ENCODE results near the gene PDE4B. TPM values are rescaled to one million over a fixed set of nuclear protein-coding genes. Genes with fewer than 3 reads are reported as not detected.

PDE4B gene
- total and polyA plus RNA-seq, 7 donors: 1.6 to 17.2 (median 10.7) TPM

DNA sequence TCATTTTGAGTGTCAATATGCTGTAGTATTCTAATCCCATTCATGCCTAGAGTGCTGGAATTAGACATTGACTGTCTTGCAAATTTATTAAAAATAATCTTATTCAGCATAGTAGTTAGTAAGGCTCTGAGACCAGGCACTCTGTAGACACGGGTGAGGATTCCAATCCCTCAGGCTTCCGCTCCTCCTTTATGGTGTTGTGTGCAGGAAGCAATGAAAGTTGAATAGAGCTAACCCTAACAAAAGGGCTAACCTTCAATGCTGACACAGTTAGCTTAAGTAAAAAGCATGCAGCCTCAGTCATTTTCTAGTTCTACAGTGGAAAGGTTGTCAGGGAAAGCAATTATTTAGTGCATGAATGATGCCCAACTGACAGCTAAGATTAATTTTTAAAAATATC is 541.6 kb downstream of the PDE4B start:
- Histone ChIP-seq H3K4me1 (peaks cover 0 to 46% (median 34%) of the 10 kb centered on the region in 4 donors), H3K36me3 (no peaks in the 10 kb centered on the region), H3K4me3 (peak overlapping the region in 2 of 4 donors; percentile 51 to 54), H3K9me3 (no peaks in the 10 kb centered on the region), H3K27me3 (no peaks in the 10 kb centered on the region), H3K27ac (peak overlapping the region; percentile 73 to 89 (median 80))
- WGBS, 2 donors: 48 to 64% methylated on average over 2 of the region's 2 CpGs
- TF ChIP-seq POLR2AphosphoS5 (IDR thresholded peaks at IDR 0.05) (peak in 1 of 4 donors; percentile 11), EP300 (IDR thresholded peaks at IDR 0.05) (no peak), POLR2A (IDR thresholded peaks at IDR 0.05) (no peak)
- TF ChIP-seq, protein P1, sequence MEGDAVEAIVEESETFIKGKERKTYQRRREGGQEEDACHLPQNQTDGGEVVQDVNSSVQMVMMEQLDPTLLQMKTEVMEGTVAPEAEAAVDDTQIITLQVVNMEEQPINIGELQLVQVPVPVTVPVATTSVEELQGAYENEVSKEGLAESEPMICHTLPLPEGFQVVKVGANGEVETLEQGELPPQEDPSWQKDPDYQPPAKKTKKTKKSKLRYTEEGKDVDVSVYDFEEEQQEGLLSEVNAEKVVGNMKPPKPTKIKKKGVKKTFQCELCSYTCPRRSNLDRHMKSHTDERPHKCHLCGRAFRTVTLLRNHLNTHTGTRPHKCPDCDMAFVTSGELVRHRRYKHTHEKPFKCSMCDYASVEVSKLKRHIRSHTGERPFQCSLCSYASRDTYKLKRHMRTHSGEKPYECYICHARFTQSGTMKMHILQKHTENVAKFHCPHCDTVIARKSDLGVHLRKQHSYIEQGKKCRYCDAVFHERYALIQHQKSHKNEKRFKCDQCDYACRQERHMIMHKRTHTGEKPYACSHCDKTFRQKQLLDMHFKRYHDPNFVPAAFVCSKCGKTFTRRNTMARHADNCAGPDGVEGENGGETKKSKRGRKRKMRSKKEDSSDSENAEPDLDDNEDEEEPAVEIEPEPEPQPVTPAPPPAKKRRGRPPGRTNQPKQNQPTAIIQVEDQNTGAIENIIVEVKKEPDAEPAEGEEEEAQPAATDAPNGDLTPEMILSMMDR (IDR thresholded peaks at IDR 0.05): no peak
- DNase-seq: no peak
- intact Hi-C loops (cut with DNase I): loop anchor here (5.0 kb wide), 1 partner anchor 113 kb away; no protein-coding TSS in a partner anchor

DNA sequence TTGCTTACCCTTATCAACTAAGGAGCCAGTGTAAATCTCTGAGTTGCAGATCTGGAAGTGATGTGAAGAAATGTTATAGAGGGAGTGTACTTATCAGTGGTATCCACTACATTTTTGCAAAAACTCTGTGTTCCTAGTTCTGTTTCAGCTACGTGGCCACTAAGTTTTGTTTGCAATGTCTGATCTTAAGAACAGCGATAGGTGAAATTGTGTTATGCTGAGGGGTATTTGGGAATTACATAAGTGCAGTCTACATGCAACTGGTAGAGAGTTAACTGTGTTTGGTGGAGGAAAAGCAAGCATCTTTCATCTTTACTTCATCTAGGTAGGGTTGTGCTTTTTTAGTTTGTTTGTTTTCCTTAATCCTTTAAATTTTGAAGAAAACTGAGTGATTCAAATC is 542.4 kb downstream of the PDE4B start:
- Histone ChIP-seq H3K36me3 (no peaks in the 10 kb centered on the region), H3K4me1 (peaks cover 0 to 46% (median 34%) of the 10 kb centered on the region in 4 donors), H3K9me3 (no peaks in the 10 kb centered on the region), H3K27ac (peak overlapping the region; percentile 50 to 89 (median 78)), H3K27me3 (no peaks in the 10 kb centered on the region), H3K4me3 (no peak overlapping the region)
- intact Hi-C loops (cut with DNase I): no loop called here
- DNase-seq: no peak
- TF ChIP-seq EP300 (IDR thresholded peaks at IDR 0.05) (no peak), POLR2AphosphoS5 (IDR thresholded peaks at IDR 0.05) (no peak), POLR2A (IDR thresholded peaks at IDR 0.05) (no peak)
- TF ChIP-seq, protein P1 (IDR thresholded peaks at IDR 0.05): no peak
- WGBS, 2 donors: 61 to 80% methylated on average over 2 of the region's 2 CpGs

DNA sequence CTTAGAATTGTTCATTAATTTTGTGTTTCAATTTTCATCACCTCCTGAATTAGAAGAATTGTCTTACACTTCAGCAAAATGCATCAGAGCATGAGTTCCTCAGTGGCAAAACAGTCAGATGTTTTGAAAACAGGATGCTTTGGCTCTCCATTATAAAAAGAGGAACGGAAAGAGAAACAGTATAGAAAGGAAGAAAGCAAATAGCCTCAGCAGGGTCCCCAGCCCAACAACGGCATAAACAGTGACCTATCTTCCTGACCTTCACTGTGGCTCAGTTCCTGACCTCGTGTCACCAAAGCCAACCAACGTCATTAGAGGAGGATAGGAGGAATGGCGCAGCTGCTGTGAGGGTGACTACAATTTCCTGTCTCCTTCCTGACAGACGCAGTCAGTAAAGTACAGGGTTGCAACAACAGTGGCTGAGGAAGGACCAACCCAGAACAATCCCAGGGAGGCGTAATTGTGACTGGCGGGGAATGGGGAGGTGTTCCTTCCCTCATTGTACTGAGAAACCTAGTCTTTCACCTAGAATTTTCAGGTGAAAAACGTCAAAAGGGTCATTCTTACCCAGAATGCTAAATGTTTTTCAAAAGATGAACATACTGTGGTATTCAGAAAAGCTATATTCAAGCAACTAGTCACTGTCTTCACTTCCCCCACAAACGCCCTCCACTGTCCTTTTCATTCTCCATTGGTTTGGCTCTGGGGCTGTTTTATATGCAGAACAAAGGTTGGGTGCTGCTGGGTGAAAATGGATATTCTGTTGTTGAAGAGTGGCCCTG is 543.4 kb downstream of the PDE4B start:
- DNase-seq: peak; percentile 84
- intact Hi-C loops (cut with DNase I): no loop called here
- TF ChIP-seq EP300 (IDR thresholded peaks at IDR 0.05): peak in 2 of 4 donors; percentile 70 to 73
- TF ChIP-seq, protein P1 (IDR thresholded peaks at IDR 0.05): no peak
- TF ChIP-seq POLR2AphosphoS5 (IDR thresholded peaks at IDR 0.05): peak in 3 of 4 donors; percentile 33 to 75 (median 57)
- peaks cover 0 to 40% (median 28%) of the 10 kb centered on the region in 4 donors for H3K4me1 ChIP-seq
- 42 to 78% methylated on average over 10 of the region's 10 CpGs for WGBS, 2 donors
- H3K36me3 ChIP-seq: no peaks in the 10 kb centered on the region
- H3K27ac ChIP-seq: peak overlapping the region; percentile 50 to 89 (median 78)
- no peak overlapping the region for H3K4me3 ChIP-seq
- no peaks in the 10 kb centered on the region for H3K9me3 ChIP-seq
- no peaks in the 10 kb centered on the region for H3K27me3 ChIP-seq

DNA sequence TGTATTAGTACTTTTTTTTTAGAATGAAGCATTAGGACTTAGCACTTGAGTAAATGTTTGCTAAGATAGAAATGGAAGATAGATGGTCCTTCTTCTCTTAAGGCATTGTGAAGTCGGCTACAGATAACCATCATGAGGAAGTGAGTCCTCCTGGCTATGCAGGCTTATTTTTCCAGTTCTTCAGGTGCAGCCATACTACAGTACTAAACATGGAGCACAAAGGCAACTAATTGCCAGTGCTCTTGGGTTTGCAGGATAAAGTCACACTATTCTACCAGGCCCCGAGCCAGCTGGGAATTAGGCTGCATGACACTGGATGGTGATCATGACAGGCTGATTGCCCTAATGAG is 543.9 kb downstream of the PDE4B start:
- Histone ChIP-seq H3K36me3 (no peaks in the 10 kb centered on the region), H3K9me3 (no peaks in the 10 kb centered on the region), H3K27me3 (no peaks in the 10 kb centered on the region), H3K4me1 (peaks cover 0 to 34% (median 23%) of the 10 kb centered on the region in 4 donors), H3K27ac (peak overlapping the region; percentile 50 to 89 (median 78)), H3K4me3 (no peak overlapping the region)
- TF ChIP-seq, protein P1 (IDR thresholded peaks at IDR 0.05): no peak
- TF ChIP-seq POLR2A (IDR thresholded peaks at IDR 0.05) (no peak), EP300 (IDR thresholded peaks at IDR 0.05) (no peak), POLR2AphosphoS5 (IDR thresholded peaks at IDR 0.05) (no peak)
- 73 to 91% methylated on average over 2 of the region's 2 CpGs for WGBS, 2 donors
- intact Hi-C loops (cut with DNase I): no loop called here
- no peak for DNase-seq

All from sigmoid colon (tissue), 7 donors.